ENCODE results near the gene L3MBTL4. TPM values are rescaled to one million over a fixed set of nuclear protein-coding genes. Genes with fewer than 3 reads are reported as not detected.

L3MBTL4 gene
- total RNA-seq, 1 experiment from 2014 or later: 2.1 TPM

DNA sequence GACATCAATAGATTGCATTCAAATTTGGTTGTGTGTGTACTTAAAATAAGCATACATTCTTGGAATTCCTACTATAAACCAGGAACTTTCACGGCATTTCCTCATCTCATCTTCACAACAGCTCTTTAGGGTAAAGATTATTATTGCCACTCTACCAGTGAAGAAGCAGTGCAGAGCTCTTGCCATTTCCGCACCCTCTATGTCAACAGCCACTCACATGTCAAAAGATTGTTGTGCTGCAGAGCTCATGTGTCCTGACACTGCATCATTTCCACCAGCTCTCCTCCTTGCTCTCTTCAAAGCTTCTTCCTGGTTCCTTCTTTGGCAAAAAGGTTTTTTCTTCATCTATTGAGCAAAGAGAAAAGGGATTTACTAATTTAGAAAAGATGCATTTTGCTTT is 26.5 kb upstream of the L3MBTL4 start:
- Mint-ChIP-seq H3K9me3 (ENCODE audit: low read depth, unreplicated experiment) (peaks cover 6% of the 10 kb centered on the region), H3K4me3 (ENCODE audit: low read depth, unreplicated experiment) (no peak overlapping the region), H3K27ac (ENCODE audit: unreplicated experiment) (no peak overlapping the region), H3K4me1 (ENCODE audit: low read depth, unreplicated experiment) (no peaks in the 10 kb centered on the region), H3K36me3 (ENCODE audit: insufficient read depth, unreplicated experiment) (no peaks in the 10 kb centered on the region), H3K27me3 (ENCODE audit: unreplicated experiment) (no peaks in the 10 kb centered on the region)
- intact Hi-C loops (cut with micrococcal nuclease; ENCODE audit: unreplicated experiment): no loop called here
- no TSS peak for BruUV-seq (replicated peaks)
- CTCF ChIA-PET: no interaction called here
- TF ChIP-seq, protein P1, sequence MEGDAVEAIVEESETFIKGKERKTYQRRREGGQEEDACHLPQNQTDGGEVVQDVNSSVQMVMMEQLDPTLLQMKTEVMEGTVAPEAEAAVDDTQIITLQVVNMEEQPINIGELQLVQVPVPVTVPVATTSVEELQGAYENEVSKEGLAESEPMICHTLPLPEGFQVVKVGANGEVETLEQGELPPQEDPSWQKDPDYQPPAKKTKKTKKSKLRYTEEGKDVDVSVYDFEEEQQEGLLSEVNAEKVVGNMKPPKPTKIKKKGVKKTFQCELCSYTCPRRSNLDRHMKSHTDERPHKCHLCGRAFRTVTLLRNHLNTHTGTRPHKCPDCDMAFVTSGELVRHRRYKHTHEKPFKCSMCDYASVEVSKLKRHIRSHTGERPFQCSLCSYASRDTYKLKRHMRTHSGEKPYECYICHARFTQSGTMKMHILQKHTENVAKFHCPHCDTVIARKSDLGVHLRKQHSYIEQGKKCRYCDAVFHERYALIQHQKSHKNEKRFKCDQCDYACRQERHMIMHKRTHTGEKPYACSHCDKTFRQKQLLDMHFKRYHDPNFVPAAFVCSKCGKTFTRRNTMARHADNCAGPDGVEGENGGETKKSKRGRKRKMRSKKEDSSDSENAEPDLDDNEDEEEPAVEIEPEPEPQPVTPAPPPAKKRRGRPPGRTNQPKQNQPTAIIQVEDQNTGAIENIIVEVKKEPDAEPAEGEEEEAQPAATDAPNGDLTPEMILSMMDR (IDR thresholded peaks at IDR 0.05; ENCODE audit: unreplicated experiment): no peak
- no peak for DNase-seq

DNA sequence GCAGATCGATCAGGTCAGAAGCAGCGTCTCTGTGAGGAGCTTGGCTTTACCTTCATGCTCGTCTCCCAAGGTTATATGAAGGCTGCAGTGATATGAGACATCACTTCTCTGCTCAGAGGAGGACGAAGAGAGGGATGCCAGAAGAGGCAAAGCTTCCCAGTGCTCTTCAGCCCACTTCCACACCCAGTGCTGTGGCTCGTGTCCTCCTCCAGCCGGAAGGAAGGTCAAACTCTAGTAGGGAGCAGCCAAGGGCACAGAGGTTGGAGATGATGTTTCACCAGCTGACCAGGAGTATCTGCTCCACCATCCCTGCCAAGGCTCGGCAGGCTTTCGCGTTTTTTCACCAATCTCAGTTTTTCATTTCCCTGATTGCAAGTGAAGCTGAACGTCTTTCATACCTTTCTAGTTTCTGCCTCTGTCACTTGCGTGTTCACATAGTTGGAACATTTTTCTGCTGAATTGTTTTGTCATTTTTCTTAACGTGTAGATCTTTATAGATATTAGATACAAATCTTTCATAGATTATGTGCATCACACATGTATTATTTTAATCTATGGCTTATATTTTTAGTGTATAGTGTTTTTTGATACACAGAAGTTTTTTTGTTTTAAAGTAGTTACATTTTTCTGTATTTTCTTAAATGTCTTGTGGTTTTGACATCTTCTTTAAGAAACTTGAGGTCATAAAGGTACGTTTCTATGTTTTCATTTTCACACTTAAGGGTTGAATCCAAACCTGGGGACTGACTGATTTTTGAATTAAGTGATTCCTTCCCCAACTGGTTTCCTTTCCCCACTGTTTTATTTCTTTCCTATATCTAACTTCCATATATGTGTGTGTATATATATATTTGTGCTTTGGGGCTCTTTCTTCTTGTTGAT is 23.5 kb upstream of the L3MBTL4 start:
- Mint-ChIP-seq H3K4me1 (ENCODE audit: low read depth, unreplicated experiment) (no peaks in the 10 kb centered on the region), H3K36me3 (ENCODE audit: insufficient read depth, unreplicated experiment) (no peaks in the 10 kb centered on the region), H3K27ac (ENCODE audit: unreplicated experiment) (no peak overlapping the region), H3K27me3 (ENCODE audit: unreplicated experiment) (no peaks in the 10 kb centered on the region), H3K9me3 (ENCODE audit: low read depth, unreplicated experiment) (peaks cover 6% of the 10 kb centered on the region), H3K4me3 (ENCODE audit: low read depth, unreplicated experiment) (no peak overlapping the region)
- DNase-seq: no peak
- intact Hi-C loops (cut with micrococcal nuclease; ENCODE audit: unreplicated experiment): no loop called here
- CTCF ChIA-PET: no interaction called here
- TF ChIP-seq, protein P1 (IDR thresholded peaks at IDR 0.05; ENCODE audit: unreplicated experiment): no peak
- no TSS peak for BruUV-seq (replicated peaks)

DNA sequence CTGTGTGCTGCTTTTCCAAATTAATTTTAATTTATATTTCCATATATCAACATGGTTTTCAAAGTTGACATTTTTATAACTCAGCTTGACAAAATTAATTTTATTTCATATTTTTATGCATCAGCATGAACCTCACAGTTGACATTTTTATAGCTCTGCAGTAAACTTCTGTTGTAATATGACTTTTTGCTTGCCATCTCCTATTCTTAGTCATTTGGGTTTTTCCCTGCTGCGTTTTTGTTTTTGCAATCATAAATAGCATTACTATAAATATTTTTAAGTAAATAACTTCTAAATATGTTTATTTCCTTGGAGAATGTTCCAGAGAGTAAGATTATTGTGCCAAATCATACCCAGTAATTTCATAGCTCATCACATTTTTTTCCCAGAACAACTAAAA is 21.0 kb upstream of the L3MBTL4 start:
- Mint-ChIP-seq H3K36me3 (ENCODE audit: insufficient read depth, unreplicated experiment) (no peaks in the 10 kb centered on the region), H3K4me1 (ENCODE audit: low read depth, unreplicated experiment) (no peaks in the 10 kb centered on the region), H3K9me3 (ENCODE audit: low read depth, unreplicated experiment) (no peaks in the 10 kb centered on the region), H3K27me3 (ENCODE audit: unreplicated experiment) (no peaks in the 10 kb centered on the region), H3K4me3 (ENCODE audit: low read depth, unreplicated experiment) (no peak overlapping the region), H3K27ac (ENCODE audit: unreplicated experiment) (no peak overlapping the region)
- BruUV-seq (replicated peaks): no TSS peak
- no peak for DNase-seq
- TF ChIP-seq, protein P1 (IDR thresholded peaks at IDR 0.05; ENCODE audit: unreplicated experiment): no peak
- CTCF ChIA-PET: no interaction called here
- intact Hi-C loops (cut with micrococcal nuclease; ENCODE audit: unreplicated experiment): no loop called here

DNA sequence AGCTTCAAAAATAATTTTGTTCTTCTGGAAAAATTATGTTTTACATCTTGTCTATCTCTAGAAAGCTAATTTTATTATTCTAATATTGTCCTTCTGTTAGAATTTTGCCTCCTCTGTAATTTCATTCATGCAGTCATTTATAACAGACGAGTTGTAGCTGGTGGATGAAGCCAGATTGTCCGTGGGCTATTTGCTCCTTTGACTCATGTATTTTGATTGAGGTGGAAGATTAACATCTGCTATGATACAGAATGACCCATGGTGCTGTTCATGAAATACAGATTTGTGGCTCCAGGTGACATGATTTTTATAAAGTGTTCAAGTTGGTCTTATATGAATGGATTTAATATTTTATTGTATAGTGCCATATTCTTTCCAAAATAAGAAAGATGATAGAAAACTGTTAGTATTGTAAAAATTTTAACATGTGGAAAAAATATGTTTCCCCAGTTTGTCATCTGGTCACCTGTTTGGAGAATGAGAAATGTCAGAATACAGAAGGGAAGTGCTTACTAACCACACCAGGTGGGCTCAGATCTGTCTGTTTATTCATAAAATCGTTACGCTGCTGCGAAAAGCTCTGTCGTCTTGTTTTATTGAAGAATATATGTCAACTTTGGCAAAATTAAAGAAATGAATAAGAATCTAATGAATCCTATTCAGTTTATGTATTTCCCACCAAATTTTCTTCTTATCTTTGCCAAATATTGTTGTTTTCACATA is 20.4 kb upstream of the L3MBTL4 start:
- no TSS peak for BruUV-seq (replicated peaks)
- CTCF ChIA-PET: no interaction called here
- intact Hi-C loops (cut with micrococcal nuclease; ENCODE audit: unreplicated experiment): no loop called here
- H3K36me3 Mint-ChIP-seq (ENCODE audit: insufficient read depth, unreplicated experiment): no peaks in the 10 kb centered on the region
- H3K4me3 Mint-ChIP-seq (ENCODE audit: low read depth, unreplicated experiment): no peak overlapping the region
- no peak overlapping the region for H3K27ac Mint-ChIP-seq (ENCODE audit: unreplicated experiment)
- H3K4me1 Mint-ChIP-seq (ENCODE audit: low read depth, unreplicated experiment): no peaks in the 10 kb centered on the region
- no peaks in the 10 kb centered on the region for H3K9me3 Mint-ChIP-seq (ENCODE audit: low read depth, unreplicated experiment)
- DNase-seq: no peak
- H3K27me3 Mint-ChIP-seq (ENCODE audit: unreplicated experiment): no peaks in the 10 kb centered on the region
- TF ChIP-seq, protein P1 (IDR thresholded peaks at IDR 0.05; ENCODE audit: unreplicated experiment): no peak

Data from Calu3 (cell line).